22Rv1 (cell line): ENCODE measurements around the gene KCNJ13.

Experiments used
- H3K27ac ChIP-seq: fragments of 450-650 bp; 2 replicates; pipeline ENCODE4 v1.5.1; 2017
- ZFX ChIP-seq: fragments of 450-650 bp; IDR thresholded peaks from 2 replicates; pipeline ENCODE4 v1.6.1; 2017; ENCODE audit warnings: antibody characterized with exemption, borderline replicate concordance
- TF ChIP-seq, protein P1 (sequence below): fragments of 450-650 bp; IDR thresholded peaks from 2 replicates; pipeline ENCODE4 v1.5.1; 2017; ENCODE audit warnings: mild to moderate bottlenecking

Gene KCNJ13

DNA sequence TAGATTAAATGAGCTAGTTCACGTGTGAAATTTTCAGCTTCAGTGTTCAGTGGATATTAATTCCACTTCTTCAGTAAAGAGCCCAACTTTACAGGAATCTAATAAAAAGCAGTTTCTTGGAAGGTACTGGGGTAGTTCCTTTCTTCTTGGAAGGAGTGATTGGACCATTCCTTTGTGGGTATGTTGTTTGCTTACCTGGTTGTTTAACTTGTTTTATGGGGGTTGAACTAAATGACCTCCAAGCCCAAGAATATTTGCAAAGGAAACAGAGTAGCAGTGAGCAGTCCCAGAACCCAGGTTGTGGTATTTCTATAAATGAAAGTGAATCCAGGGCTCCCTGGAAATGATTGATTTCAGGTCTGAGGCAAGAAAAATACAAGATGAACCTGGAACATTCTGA lies 31.4 kb downstream of the KCNJ13 start:
- TF ChIP-seq ZFX = no peak
- TF ChIP-seq, protein P1, sequence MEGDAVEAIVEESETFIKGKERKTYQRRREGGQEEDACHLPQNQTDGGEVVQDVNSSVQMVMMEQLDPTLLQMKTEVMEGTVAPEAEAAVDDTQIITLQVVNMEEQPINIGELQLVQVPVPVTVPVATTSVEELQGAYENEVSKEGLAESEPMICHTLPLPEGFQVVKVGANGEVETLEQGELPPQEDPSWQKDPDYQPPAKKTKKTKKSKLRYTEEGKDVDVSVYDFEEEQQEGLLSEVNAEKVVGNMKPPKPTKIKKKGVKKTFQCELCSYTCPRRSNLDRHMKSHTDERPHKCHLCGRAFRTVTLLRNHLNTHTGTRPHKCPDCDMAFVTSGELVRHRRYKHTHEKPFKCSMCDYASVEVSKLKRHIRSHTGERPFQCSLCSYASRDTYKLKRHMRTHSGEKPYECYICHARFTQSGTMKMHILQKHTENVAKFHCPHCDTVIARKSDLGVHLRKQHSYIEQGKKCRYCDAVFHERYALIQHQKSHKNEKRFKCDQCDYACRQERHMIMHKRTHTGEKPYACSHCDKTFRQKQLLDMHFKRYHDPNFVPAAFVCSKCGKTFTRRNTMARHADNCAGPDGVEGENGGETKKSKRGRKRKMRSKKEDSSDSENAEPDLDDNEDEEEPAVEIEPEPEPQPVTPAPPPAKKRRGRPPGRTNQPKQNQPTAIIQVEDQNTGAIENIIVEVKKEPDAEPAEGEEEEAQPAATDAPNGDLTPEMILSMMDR = no peak
- no peak overlapping the region for H3K27ac ChIP-seq

DNA sequence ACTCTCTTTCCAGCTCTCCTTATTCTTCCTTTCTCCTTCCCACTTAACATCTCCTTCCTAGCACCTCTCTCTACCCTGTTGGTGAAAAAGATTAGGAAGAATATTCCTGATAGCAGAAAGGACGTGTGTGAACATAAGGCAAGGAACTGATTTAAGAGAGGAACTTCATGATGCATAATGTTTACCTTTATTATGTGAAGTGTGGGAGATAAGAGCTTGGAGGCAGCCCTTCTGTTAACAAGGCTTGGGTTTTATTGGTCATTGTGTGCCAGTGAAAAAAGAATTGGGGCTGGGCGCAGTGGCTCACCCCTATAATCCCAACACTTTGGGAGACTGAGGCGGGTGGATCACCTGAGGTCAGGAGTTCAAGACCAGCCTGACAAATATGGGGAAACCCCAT lies 34.4 kb downstream of the KCNJ13 start:
- TF ChIP-seq, protein P1 = no peak
- no peak for TF ChIP-seq ZFX
- no peak overlapping the region for H3K27ac ChIP-seq

DNA sequence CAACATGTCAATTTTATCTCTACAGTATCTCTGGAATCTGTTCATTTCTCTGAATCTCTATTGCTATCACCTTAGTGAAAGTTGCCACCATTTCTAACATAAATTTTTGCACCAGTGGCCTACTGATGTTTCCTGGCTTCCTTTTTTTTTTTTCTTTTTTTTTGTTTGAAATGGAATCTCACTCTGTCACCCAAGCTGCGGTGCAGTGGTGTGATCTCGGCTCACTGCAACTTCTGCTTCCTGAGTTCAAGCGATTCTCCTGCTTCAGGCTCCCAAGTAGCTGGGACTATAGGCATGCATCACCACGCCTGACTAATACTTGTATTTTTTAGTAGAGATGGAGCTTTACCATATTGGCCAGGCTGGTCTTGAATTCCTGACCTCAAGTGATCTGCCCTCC lies 35.1 kb downstream of the KCNJ13 start:
- TF ChIP-seq, protein P1 = no peak
- no peak for TF ChIP-seq ZFX
- H3K27ac ChIP-seq = no peak overlapping the region

DNA sequence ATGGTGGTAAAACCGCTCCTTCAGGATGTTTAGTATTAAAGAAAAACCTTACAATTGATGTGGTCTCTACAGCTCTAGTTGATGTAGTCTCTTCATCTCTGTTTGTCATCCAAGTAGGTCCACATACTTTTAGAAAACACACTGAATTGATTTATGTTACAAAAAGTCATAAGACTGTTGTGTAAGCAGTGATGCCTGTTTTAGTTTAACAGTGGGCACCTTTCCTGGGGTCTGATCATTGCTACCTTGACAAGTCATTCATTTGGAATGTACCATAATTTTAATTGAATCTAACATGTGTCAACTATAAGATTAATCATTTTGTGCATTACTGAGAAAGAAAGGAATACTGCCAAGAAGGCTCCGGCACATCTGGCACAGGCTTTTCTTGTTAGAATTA lies 44.9 kb downstream of the KCNJ13 start:
- TF ChIP-seq, protein P1 = no peak
- no peak for TF ChIP-seq ZFX
- H3K27ac ChIP-seq = no peak overlapping the region

DNA sequence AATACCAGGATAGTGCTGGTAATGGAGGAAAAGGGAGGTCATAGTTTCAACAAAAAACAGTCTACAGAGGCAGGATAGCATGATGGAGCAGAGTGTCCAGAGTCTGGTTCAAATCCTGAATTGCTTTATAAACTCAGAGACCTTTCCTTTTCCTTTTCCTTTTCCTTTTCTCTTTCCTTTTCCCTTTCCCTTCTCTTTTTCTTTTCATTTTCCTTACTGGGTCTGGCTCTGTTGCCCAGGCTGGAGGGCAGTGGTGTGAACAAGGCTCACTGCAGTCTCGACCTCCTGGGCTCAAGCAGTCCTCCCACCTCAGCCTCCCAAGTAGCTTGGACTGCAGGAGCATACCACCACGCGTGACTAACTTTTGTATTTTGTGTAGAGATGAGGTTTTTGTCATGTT lies 47.6 kb downstream of the KCNJ13 start:
- TF ChIP-seq, protein P1 = no peak
- no peak for TF ChIP-seq ZFX

DNA sequence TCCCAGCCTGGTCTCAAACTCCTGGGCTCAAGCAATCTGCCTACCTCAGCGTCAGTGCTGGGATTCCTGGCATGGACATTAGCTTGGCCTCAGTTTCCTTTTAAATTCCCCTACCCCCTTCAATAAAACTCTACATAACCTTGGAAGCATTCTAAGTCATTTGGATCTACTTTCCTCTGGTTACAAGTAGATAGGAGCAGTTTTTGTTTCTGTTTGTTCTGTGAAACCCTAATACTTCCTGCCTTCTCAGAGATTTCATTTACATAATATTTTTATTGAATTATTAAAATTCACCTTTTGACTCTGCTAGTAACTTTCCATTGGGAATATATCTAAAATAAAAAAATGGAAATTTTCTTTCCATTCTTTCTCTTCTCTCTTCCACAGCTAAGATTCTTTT lies 53.3 kb downstream of the KCNJ13 start:
- no peak overlapping the region for H3K27ac ChIP-seq
- no peak for TF ChIP-seq ZFX
- TF ChIP-seq, protein P1 = no peak

More for the DNA sequence above, 47.6 kb downstream of the KCNJ13 start:
- no peak overlapping the region for H3K27ac ChIP-seq

DNA sequence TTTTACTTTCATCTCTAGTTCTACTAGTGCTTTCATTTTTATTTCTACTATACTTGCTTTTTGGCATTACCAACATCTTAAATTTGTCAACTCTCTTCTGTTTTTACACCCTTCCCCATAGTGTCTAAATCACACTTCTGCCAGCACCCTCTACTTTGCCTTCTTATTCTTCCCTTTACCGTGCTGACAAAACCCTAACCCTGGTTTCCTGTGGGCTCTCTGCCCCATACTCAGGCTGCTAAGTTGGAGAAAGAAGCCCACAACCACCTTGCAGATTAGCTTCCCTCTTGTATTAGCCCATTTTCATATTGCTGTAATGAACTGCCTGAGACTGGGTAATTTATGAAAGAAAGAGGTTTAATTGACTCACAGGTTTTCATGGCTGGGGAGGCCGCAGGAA lies 54.5 kb downstream of the KCNJ13 start:
- H3K27ac ChIP-seq = no peak overlapping the region
- TF ChIP-seq, protein P1 = no peak
- TF ChIP-seq ZFX = no peak
